Endothelial cell of coronary artery (primary cell): ENCODE data around the gene MYH4. TPM values are rescaled to one million over a fixed set of nuclear protein-coding genes. Genes with fewer than 3 reads are reported as not detected.

Experiments used
- total RNA-seq: library from RNA; depleted of rRNA; stranded (reverse); fragments of >200 nt; gene quantifications from 2 replicates; pipeline ENCODE4 v1.2.3, GENCODE V29; 2014

MYH4 gene
- total RNA-seq, result not detected in 2 replicates

GRCh38 chr17:10469459-10469858 is at the start of gene MYH4:
Gene MYH4 (minus strand): TSS chr17:10469559. CDS start chr17:10466745, 2,814 bp downstream.

GRCh38 chr17:10518271-10519037 is 49.1 kb upstream of the MYH4 start, which contains the start of gene MYH1:
Gene MYH1 (minus strand): TSS chr17:10518542. CDS start chr17:10516642, 1,900 bp downstream.

GRCh38 chr17:10421900-10422542 is 47.3 kb downstream of the MYH4 start, which contains the start of gene MYH8:
Gene MYH8 (minus strand): TSS chr17:10421950. CDS start chr17:10420227, 1,723 bp downstream.

Other genes with a start within 250 kb of the MYH4 start
- gene MYH13, start 96.6 kb downstream of the MYH4 start, total RNA-seq, result not detected in 2 replicates
- not detected in 2 replicates for gene MYH8, start 47.6 kb downstream of the MYH4 start, total RNA-seq
- gene MYH1, start 49.0 kb upstream of the MYH4 start, total RNA-seq, result not detected in 2 replicates
- not detected in 2 replicates for gene MYH2, start 80.1 kb upstream of the MYH4 start, total RNA-seq
- gene MYH3, start 187.8 kb upstream of the MYH4 start, total RNA-seq, result 0.38 and 0.45 TPM in 2 replicates
- 33.4 and 39.2 TPM in 2 replicates for gene SCO1, start 228.0 kb upstream of the MYH4 start, total RNA-seq
- 9.4 and 13.0 TPM in 2 replicates for gene ADPRM, start 228.0 kb upstream of the MYH4 start, total RNA-seq